ENCODE measurements around the gene DGKA.
A peak's percentile ranks its signal among the peaks of the same experiment; 100 is the strongest.
"Not testable (repeated sequence)": the region's sequence is repeated elsewhere in the genome, so short reads cannot be mapped to it uniquely, and the experiment has no call there.

The DGKA gene

DNA sequence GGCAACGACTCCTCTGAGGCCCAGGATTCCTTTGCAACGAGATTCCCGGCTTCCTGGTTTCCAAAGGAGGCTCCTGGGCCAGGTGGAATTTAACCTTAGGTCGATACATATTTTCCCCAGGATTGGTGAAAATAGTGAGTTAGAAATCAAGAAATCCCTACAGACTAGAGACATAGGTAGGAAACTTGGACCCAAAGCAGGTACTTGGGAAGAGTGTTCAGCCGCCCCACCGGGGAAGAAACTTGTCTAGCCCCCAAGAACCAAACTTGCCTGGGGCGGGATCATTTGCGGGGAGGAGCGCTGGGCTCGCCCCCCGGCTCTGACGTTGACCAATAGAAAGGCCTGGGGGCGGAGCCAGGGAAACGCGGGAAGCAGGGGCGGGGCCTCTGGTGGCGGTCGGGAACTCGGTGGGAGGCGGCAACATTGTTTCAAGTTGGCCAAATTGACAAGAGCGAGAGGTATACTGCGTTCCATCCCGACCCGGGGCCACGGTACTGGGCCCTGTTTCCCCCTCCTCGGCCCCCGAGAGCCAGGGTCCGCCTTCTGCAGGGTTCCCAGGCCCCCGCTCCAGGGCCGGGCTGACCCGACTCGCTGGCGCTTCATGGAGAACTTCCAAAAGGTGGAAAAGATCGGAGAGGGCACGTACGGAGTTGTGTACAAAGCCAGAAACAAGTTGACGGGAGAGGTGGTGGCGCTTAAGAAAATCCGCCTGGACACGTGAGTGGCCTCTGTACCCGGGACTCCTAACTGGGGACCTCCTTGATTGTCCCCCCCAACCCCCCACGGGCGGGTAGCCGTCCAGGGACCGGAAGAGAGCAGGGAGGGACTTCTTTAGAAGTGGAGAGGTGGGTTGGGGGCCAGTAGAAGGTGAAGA is 35.7 kb downstream of the DGKA start, which contains the start of gene CDK2:
Gene CDK2, plus strand, starts transcription at position 423 of the 874 bp plus-strand sequence. Its CDS starts 179 bp downstream, at position 602.
- peak; percentile 88 for DNase-seq (ENCODE audit: low spot score)

DNA sequence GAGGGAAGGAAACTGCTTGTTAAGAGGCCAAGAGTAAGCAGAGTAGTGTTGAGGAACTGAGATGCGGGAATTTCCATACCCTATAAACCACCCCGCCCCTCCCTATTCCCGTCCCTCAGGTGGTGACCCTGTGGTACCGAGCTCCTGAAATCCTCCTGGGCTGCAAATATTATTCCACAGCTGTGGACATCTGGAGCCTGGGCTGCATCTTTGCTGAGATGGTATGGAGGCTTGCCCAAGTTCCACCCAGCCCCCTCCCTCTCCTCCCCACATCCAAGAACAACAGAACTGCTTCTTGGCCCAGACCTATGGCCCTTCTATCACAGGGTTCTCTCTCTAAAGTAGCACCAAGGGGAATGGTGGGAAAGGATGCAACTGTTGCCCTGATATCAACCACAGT is 38.4 kb downstream of the DGKA start:
- DNase-seq (ENCODE audit: low spot score) = no peak

DNA sequence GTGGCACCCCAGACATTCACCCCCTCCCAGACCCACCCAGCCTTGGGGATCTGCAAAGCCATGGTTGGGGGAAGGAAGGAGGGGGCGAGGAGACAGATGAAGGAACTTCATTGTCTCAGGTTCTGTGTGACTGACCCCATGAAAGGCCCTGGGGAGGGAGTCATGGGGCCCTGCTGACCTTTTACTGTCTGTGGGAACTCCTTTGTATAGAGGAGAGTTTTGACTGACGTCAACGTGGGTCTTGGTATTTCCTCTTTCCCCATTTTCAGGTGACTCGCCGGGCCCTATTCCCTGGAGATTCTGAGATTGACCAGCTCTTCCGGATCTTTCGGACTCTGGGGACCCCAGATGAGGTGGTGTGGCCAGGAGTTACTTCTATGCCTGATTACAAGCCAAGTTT is 39.8 kb downstream of the DGKA start:
- no peak for DNase-seq (ENCODE audit: low spot score)

DNA sequence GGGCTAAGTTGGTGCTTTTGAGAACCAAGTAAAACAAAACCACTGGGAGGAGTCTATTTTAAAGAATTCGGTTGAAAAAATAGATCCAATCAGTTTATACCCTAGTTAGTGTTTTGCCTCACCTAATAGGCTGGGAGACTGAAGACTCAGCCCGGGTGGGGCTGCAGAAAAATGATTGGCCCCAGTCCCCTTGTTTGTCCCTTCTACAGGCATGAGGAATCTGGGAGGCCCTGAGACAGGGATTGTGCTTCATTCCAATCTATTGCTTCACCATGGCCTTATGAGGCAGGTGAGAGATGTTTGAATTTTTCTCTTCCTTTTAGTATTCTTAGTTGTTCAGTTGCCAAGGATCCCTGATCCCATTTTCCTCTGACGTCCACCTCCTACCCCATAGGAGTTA is 41.1 kb downstream of the DGKA start:
- DNase-seq (ENCODE audit: low spot score) = no peak

DNA sequence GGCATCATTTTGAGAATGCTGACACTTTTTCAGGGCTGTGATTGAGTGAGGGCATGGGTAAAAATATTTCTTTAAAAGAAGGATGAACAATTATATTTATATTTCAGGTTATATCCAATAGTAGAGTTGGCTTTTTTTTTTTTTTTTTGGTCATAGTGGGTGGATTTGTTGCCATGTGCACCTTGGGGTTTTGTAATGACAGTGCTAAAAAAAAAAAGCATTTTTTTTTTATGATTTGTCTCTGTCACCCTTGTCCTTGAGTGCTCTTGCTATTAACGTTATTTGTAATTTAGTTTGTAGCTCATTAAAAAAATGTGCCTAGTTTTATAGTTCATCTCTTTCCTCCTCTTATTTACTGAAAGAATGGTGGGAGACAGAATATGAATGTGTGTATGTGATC is 41.5 kb downstream of the DGKA start:
- DNase-seq (ENCODE audit: low spot score) = no peak

DNA sequence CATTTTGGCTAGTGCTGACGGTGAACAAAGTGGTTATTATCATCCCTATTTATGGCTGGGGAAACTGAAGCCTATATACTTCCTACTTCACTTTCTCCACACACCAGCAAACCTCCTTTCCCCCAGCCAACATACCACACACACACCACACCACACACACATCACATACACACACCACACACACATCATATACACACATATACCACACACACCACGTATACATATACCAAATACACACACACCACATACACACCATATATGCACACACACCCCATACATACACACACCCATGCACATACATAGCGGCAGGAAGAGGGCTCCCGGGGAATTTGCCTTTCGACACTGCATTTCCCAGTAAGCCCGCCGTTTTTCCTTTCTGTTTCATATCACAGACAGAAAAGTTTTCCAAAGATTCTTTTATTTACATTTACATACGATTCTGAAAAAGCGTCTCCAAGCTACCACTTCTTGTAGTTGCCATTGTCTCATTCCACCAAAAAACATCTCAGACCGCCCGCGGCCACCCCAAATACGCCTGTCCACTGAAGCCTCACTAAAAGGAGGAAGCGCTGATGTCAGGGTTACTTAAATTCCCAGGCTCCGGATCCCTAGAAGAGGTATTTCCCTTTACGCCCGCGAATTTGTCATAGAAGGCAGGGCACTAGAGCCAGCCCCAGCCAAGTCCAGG is 42.1 kb downstream of the DGKA start:
- DNase-seq (ENCODE audit: low spot score) = no peak

DNA sequence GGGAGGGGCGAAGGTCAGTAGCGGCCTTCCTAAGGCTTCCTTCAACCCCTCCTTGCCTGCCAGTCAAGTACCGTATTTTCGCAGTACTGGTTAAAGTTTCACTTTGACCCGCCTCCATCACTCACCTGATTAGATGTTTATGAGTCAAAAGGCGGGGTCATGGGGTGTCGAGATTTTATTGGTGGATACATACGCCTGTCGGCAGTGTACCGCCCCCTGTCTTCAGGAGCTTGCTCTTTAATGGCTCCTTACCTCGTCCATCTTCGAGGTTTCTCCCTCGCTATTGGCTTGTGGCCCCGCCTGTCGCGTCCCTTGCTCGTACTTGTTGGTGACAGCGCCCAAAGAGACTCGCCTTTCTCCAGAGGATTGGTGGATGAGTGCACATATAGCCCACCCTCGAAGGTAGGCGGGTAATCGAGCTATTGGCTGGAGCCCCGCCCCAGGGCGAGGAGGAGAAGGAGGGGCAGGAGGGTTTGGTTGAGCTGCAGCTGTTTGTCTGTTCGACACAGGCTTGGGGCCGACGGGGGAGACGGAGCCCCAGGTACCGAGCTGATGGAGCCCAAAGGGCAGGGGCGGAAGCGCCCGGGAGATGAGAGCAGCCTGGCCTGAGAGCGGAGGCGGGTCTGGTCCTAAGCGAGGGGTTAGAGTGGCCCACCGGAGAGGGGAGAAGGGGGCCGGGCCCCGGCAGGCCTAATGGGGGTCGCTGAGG is 42.8 kb downstream of the DGKA start, which contains the start of gene RAB5B:
Gene RAB5B, plus strand, starts transcription at position 480 of the 709 bp plus-strand sequence. CDS start 12,883 bp downstream, outside the sequence.
- peak; percentile 87 for DNase-seq (ENCODE audit: low spot score)

DNA sequence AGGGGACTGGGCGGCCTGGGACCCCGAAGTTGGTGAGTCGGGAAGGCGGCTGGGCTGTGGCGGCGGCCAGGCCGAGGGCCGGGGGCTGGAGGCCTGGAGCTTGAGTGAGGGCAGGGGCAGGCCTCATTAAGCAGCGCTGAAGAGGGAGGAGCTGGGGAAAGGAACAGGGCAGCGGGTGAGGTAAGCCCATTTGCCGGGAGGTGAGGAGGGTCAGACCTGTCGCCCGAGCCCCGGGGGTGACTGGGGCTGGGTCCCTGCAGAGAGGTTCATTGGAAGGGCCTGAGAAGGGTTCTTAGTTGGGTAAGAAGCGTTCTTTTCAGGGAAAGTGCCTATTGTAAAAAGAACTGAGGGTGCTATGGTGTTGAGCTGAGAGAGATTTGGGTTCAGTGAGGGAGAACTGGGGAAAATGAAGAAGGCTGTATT is 43.4 kb downstream of the DGKA start:
- peak; percentile 64 for DNase-seq (ENCODE audit: low spot score)

DNA sequence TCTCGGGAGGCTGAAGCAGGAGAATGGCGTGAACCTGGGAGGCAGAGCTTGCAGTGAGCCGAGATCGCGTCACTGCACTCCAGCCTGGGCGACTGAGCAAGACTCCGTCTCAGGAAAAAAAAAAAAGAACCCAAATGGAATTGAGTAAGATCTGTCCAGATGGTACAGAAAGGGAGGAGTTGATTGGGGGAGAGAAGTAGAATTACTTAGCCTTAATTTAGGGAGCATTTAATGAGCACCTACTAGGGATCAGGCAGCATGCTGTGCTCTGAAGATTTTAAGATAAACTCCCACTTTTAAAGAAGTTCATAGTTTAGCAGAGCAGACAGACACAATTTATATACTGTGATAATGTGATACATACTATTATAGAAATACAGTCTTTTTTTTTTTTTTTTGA is 47.4 kb downstream of the DGKA start:
- no peak for DNase-seq (ENCODE audit: low spot score)

DNA sequence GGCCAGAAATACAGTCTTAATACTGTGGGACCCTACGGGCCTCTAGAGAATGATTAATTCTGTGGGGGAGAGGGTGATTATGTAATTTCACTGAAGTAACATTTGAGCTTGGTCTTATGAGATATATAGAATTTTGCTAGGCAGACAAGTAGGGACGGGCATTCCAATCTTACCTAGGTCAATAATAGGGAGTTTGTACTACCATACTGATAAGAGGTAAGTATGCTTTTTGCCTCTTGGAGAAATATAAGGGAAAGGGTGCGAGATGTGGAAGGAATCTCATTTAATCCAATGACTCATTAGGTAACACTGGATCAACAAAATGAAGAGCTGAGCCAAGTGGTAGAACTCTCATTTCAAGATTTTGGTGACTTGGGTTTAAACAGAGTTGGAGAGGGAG is 48.1 kb downstream of the DGKA start:
- DNase-seq (ENCODE audit: low spot score) = no peak

DNA sequence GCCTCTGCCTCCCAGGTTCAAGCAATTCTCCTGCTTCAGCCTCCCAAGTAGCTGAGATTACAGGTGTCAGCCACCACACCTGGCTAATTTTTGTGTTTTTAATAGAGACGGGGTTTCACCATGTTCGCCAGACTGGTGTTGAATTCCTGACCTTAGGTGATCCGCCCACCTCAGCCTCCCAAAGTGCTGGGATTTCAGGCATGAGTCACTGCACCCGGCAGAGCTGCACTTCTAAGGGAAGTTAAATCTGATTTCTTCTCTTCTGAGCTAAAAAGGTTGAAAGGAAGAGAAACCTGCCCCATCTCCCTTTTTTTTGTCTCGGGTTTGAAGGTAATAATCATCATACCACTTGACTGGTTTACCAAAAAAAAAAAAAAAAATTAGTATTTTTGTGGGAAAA is 50.9 kb downstream of the DGKA start:
- not testable (repeated sequence) for DNase-seq (ENCODE audit: low spot score)

DNA sequence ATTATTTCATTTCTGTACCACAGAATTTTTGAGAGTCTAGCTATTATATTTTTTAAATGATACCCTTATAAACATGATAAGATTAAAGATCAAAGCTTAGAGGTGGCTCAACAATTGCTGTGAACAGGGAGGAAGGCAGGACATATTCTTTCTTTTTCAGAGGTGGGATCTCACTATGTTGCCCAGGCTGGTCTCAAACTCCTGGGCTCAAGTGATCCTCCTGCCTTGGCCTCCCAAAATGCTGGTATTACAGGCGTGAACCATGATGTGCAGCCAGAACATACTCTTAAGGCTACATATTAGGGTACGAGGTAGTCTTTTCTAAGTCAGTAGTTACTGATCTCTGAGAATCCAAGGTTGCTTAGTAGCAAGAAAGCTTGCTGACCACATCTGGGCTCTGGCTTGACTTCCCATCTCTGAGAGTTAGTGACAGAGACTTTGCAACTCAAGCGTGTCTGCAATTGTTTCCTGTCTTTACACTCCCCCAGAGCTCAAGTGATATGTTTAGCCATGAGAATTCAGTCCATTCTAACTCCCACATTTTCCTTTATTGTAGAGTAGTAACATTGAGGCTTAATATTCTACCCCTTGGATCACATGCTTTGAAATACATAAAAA is 51.5 kb downstream of the DGKA start:
- DNase-seq (ENCODE audit: low spot score) = no peak

DNA sequence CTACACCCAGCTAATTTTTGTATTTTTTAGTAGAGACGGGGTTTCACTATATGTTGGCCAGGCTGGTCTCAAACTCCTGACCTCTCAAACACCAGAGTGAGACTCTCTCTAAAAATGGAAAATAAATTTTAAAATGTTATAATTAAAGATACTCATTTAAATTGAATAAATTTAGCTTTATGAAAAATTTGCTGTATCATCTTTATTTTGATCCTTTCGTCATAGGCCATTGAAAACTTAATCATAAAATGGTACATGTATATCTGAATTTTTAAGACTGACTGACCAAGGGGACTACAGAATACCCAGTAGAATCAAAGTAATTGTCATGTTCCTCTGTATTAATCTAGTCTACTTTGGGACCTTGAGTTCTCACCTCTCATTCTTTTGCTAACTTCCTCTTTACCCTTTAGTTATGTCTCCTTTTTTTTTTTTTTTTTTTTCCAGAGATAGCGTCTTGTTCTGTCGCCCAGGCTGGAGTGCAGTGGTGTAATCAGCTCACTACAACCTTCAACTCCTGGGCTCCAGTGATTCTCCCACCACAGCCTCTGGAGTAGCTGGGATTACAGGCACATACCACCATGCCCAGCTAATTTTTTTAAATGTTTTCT is 52.4 kb downstream of the DGKA start:
- DNase-seq (ENCODE audit: low spot score) = no peak

DNA sequence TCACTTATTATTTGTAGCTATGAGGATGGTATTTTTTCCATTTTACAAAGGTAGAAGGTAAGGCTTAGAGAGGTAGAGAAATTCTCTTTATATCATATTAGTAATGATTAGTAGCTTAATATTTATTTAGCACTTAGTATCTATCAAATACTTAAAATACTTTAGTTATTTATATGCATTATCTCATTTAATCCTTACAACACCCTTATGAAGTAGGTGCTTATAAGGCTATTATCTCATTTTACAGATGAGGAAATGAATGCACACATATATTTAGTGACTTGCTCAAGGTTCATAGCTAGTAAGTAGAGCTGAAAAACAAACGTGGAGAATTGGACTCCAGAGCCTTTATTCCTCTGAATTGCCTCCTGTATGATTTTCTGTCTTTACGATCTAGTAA is 53.9 kb downstream of the DGKA start:
- no peak for DNase-seq (ENCODE audit: low spot score)

DNA sequence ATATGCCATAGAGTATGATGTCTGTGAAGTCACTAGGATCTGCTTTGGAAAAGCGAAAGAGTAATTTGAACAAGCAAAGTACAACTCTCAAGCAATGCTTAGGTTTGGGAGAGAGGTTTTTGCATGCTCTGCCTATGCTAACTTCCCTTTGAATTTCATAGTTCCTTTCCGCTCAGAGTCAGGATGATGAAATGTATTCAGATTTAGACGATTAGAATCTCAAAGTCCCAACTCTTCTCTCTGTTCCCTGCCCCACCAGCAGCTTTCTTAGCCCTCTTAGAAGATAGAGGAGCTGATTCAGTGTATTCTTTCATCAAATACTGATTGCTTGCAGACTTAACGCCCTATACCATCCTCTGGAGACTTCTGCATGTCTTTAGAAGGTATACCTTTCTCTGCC is 54.4 kb downstream of the DGKA start:
- DNase-seq (ENCODE audit: low spot score) = no peak

DNA sequence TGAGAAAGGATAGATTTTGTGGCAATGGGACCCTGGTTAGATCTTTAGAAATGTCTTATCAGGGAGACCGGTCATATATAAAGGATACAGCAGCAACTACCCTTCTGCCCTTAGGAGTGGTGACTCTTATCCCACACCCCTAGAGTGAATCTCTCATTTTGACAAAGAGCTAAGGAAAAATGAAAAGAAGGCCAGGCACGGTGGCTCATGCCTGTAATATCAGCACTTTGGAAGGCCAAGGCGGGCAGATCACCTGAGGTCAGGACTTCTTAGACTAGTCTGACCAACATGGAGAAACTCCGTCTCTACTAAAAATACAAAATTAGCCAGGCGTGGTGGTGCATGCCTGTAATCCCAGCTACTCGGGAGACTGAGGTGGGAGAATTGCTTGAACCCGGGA is 55.0 kb downstream of the DGKA start:
- not testable (repeated sequence) for DNase-seq (ENCODE audit: low spot score)

DNA sequence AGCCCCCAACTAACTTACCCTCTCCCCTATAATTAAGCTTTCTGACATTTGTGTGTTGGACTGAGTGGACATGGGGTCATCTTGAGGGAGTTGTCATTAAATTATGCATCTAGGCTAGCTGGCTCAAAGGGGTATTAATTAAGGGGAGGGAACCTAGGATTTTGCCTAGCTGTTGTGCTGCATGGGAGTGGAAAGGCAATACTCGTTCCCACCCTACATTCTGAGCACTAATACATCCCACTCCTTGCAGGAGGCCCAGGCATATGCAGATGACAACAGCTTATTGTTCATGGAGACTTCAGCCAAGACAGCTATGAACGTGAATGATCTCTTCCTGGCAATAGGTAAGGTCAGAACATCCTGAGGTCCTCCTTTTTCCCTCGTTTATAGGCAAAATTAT is 60.1 kb downstream of the DGKA start:
- DNase-seq (ENCODE audit: low spot score) = no peak

DNA sequence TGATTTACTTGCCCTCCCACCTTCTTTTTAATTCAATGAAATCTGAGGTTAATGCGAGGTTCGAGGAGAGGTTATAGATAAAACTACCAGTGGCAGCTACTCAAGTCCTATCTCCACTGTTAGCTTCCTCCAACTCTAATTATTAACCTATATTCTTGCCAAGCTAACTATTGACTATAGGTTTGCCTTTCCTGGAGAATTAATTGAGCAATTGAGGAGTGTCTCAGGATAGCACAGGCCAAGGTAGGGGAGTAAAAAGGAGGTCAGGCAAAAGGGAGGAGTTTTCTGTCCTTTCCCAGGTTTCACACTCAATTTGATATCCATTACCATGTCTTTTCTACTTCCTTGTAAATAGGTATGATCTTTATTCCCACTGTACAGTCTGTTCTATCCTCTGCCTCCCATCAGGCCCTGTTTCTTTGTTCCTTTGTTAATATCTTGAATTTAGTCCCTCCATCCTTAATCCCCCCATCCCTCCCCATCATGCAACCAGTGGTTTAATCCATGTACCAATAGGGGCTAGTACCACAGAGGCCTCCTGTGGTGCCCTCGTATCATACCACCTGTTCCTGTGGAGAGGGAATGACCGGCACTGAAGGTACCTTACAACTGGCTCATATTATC is 62.4 kb downstream of the DGKA start:
- no peak for DNase-seq (ENCODE audit: low spot score)

DNA sequence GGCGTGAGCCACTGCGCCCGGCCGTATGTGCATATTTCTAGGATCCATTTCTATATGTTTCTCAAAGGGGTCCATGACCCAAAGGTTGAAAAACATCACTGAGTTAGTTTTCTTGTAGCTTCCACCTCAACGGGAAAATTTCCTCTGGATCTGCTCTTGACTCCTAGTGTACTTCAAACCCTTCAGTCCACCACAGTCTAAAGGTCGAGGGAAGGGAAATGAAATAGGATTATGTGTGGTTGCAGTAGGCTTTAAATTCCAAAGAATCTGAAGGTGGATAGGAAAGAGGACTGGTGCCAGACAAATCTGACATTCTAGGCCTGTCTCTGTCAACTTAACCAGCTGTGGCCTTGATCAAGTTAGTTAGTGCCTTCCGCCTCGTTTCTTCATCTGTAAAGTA is 64.4 kb downstream of the DGKA start:
- DNase-seq (ENCODE audit: low spot score) = no peak

DNA sequence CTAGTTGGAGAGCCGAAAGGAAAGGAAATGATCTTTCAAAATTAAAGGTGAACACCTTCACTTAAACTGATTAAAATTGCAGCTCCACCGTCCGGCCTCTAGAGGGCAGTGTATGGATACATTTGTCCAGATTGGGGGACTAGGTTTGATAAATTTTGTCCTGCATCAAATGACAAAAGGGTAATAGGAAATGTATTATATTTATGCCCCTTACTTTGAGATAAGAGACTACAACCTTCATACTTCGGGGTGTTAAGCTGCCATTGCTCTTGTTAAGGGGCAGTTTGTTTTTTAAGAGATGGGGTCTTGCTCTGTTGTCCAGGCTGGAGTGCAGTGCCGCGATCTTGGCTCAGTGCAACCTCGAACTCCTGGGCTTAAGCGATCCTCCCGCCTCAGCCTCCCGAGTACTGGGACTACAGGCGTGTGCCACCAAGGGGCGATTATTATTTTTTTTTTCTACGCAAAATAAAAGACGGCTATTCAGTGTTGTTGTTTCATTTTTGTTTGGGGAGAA is 65.3 kb downstream of the DGKA start:
- no peak for DNase-seq (ENCODE audit: low spot score)

Data from HuH-7.5 (cell line).